Measurements from ENCODE around the gene TMEM132C.
A peak's percentile ranks its signal among the peaks of the same experiment; 100 is the strongest.
"Not testable (repeated sequence)": the region's sequence is repeated elsewhere in the genome, so short reads cannot be mapped to it uniquely, and the experiment has no call there.

Gene TMEM132C

GRCh38 chr12:128267131-128267622, at the start of gene TMEM132C:
TMEM132C (plus strand) TSS chr12:128267170; CDS start chr12:128267403, 233 bp downstream.
- no peak for DNase-seq
- in situ Hi-C loops (cut with MboI; ENCODE audit: low pct_unique_long_range_greater_than_20kb, low sequenced_read_pairs), result no loop called here

GRCh38 chr12:128224226-128224625, 42.7 kb upstream of the TMEM132C start:
- no peak for DNase-seq
- in situ Hi-C loops (cut with MboI; ENCODE audit: low pct_unique_long_range_greater_than_20kb, low sequenced_read_pairs), result no loop called here

- in situ Hi-C loops (cut with MboI; ENCODE audit: low pct_unique_long_range_greater_than_20kb, low sequenced_read_pairs), result no loop called here
- DNase-seq, result no peak
Observed at GRCh38 chr12:128228581-128228980, 38.4 kb upstream of the TMEM132C start.

GRCh38 chr12:128235635-128236417, 31.1 kb upstream of the TMEM132C start:
- no peak for DNase-seq

GRCh38 chr12:128236525-128236924, 30.4 kb upstream of the TMEM132C start:
- in situ Hi-C loops (cut with MboI; ENCODE audit: low pct_unique_long_range_greater_than_20kb, low sequenced_read_pairs), result no loop called here
- DNase-seq, result no peak

More at GRCh38 chr12:128235635-128236417, 31.1 kb upstream of the TMEM132C start:
- in situ Hi-C loops (cut with MboI; ENCODE audit: low pct_unique_long_range_greater_than_20kb, low sequenced_read_pairs), result no loop called here

GRCh38 chr12:128240745-128241144, 26.2 kb upstream of the TMEM132C start:
- in situ Hi-C loops (cut with MboI; ENCODE audit: low pct_unique_long_range_greater_than_20kb, low sequenced_read_pairs), result no loop called here
- no peak for DNase-seq

GRCh38 chr12:128245121-128245520, 21.8 kb upstream of the TMEM132C start:
- no peak for DNase-seq
- in situ Hi-C loops (cut with MboI; ENCODE audit: low pct_unique_long_range_greater_than_20kb, low sequenced_read_pairs), result no loop called here

- DNase-seq, result no peak
- in situ Hi-C loops (cut with MboI; ENCODE audit: low pct_unique_long_range_greater_than_20kb, low sequenced_read_pairs), result no loop called here
Observed at GRCh38 chr12:128245905-128246304, 21.1 kb upstream of the TMEM132C start.

- in situ Hi-C loops (cut with MboI; ENCODE audit: low pct_unique_long_range_greater_than_20kb, low sequenced_read_pairs), result no loop called here
- no peak for DNase-seq
Observed at GRCh38 chr12:128250096-128250495, 16.9 kb upstream of the TMEM132C start.

GRCh38 chr12:128253829-128254228, 13.1 kb upstream of the TMEM132C start:
- in situ Hi-C loops (cut with MboI; ENCODE audit: low pct_unique_long_range_greater_than_20kb, low sequenced_read_pairs); DNase-seq: not testable (repeated sequence)

GRCh38 chr12:128258866-128259555, 8.0 kb upstream of the TMEM132C start:
- in situ Hi-C loops (cut with MboI; ENCODE audit: low pct_unique_long_range_greater_than_20kb, low sequenced_read_pairs), result no loop called here
- DNase-seq, result no peak

- peak; percentile 48 for DNase-seq
- in situ Hi-C loops (cut with MboI; ENCODE audit: low pct_unique_long_range_greater_than_20kb, low sequenced_read_pairs), result no loop called here
Observed at GRCh38 chr12:128259556-128260070, 7.4 kb upstream of the TMEM132C start.

- no peak for DNase-seq
- in situ Hi-C loops (cut with MboI; ENCODE audit: low pct_unique_long_range_greater_than_20kb, low sequenced_read_pairs), result no loop called here
Observed at GRCh38 chr12:128261757-128262156, 5.2 kb upstream of the TMEM132C start.

GRCh38 chr12:128265566-128265965, 1.4 kb upstream of the TMEM132C start:
- in situ Hi-C loops (cut with MboI; ENCODE audit: low pct_unique_long_range_greater_than_20kb, low sequenced_read_pairs), result no loop called here

GRCh38 chr12:128266086-128266485, 884 bp upstream of the TMEM132C start:
- in situ Hi-C loops (cut with MboI; ENCODE audit: low pct_unique_long_range_greater_than_20kb, low sequenced_read_pairs), result no loop called here

More at GRCh38 chr12:128265566-128265965, 1.4 kb upstream of the TMEM132C start:
- DNase-seq, result no peak

GRCh38 chr12:128266541-128267130, 334 bp upstream of the TMEM132C start:
- in situ Hi-C loops (cut with MboI; ENCODE audit: low pct_unique_long_range_greater_than_20kb, low sequenced_read_pairs), result no loop called here
- DNase-seq, result no peak

More at GRCh38 chr12:128266086-128266485, 884 bp upstream of the TMEM132C start:
- DNase-seq, result no peak

GRCh38 chr12:128267651-128268378, 845 bp downstream of the TMEM132C start:
- in situ Hi-C loops (cut with MboI; ENCODE audit: low pct_unique_long_range_greater_than_20kb, low sequenced_read_pairs), result no loop called here
- DNase-seq, result no peak

- DNase-seq, result no peak
- in situ Hi-C loops (cut with MboI; ENCODE audit: low pct_unique_long_range_greater_than_20kb, low sequenced_read_pairs), result no loop called here
Observed at GRCh38 chr12:128268379-128268995, 1.5 kb downstream of the TMEM132C start.

- in situ Hi-C loops (cut with MboI; ENCODE audit: low pct_unique_long_range_greater_than_20kb, low sequenced_read_pairs), result no loop called here
Observed at GRCh38 chr12:128269181-128269591, 2.2 kb downstream of the TMEM132C start.

More at GRCh38 chr12:128269181-128269591, 2.2 kb downstream of the TMEM132C start:
- DNase-seq, result no peak
